ENCODE data around the gene NOP56.

NOP56 gene

GRCh38 chr20:2624190-2624589 is 28.2 kb upstream of the NOP56 start:
- Histone ChIP-seq H3K27me3 (replicated peaks in 2 of 5; ENCODE audit: control insufficient read depth in 4 of 5, insufficient read depth in 5 of 5, low read length in 4 of 5) (peaks cover 0 to 8% (median 4%) of the 10 kb centered on the region in 5 experiments), H3K9me3 (ENCODE audit: control extremely low read depth in 1 of 5, control insufficient read depth in 4 of 5, insufficient read depth in 2 of 5, low read depth in 1 of 5, low read length in 4 of 5) (peaks cover 1 to 10% (median 6%) of the 10 kb centered on the region in 5 experiments), H3K4me1 (ENCODE audit: control extremely low read depth in 1 of 4, control insufficient read depth in 4 of 4, insufficient read depth in 4 of 4, low read length in 3 of 4) (no peaks in the 10 kb centered on the region), H3K36me3 (ENCODE audit: control insufficient read depth in 4 of 4, insufficient read depth in 4 of 4, low read length in 3 of 4) (no peaks in the 10 kb centered on the region), H3K27ac (ENCODE audit: insufficient read depth in 1 of 2, low read depth in 1 of 2, low read length in 2 of 2, poor library complexity in 1 of 2, severe bottlenecking in 2 of 2) (no peak overlapping the region), H3K4me3 (ENCODE audit: control insufficient read depth in 1 of 7, extremely low read depth in 1 of 7, insufficient read depth in 4 of 7, low read depth in 2 of 7, low read length in 6 of 7) (no peak overlapping the region)
- POLR2A ChIA-PET = no interaction called here
- no peak for DNase-seq
- 93% methylated on average over 3 of the region's 4 CpGs for WGBS (ENCODE audit: insufficient coverage)
- CTCF ChIA-PET = no interaction called here

GRCh38 chr20:2625062-2625461 is 27.4 kb upstream of the NOP56 start:
- Histone ChIP-seq H3K27ac (ENCODE audit: insufficient read depth in 1 of 2, low read depth in 1 of 2, low read length in 2 of 2, poor library complexity in 1 of 2, severe bottlenecking in 2 of 2) (no peak overlapping the region), H3K27me3 (replicated peaks in 2 of 5; ENCODE audit: control insufficient read depth in 4 of 5, insufficient read depth in 5 of 5, low read length in 4 of 5) (peaks cover 0 to 6% (median under 1%) of the 10 kb centered on the region in 5 experiments), H3K36me3 (ENCODE audit: control insufficient read depth in 4 of 4, insufficient read depth in 4 of 4, low read length in 3 of 4) (no peaks in the 10 kb centered on the region), H3K4me1 (ENCODE audit: control extremely low read depth in 1 of 4, control insufficient read depth in 4 of 4, insufficient read depth in 4 of 4, low read length in 3 of 4) (no peaks in the 10 kb centered on the region), H3K4me3 (ENCODE audit: control insufficient read depth in 1 of 7, extremely low read depth in 1 of 7, insufficient read depth in 4 of 7, low read depth in 2 of 7, low read length in 6 of 7) (no peak overlapping the region), H3K9me3 (ENCODE audit: control extremely low read depth in 1 of 5, control insufficient read depth in 4 of 5, insufficient read depth in 2 of 5, low read depth in 1 of 5, low read length in 4 of 5) (peaks cover 3 to 9% (median 6%) of the 10 kb centered on the region in 5 experiments)
- CTCF ChIA-PET = no interaction called here
- 100% methylated on average over 1 of the region's 2 CpGs for WGBS (ENCODE audit: insufficient coverage)
- DNase-seq = no peak
- POLR2A ChIA-PET = no interaction called here

GRCh38 chr20:2626853-2627541 is 25.4 kb upstream of the NOP56 start:
- no peaks in the 10 kb centered on the region for H3K36me3 ChIP-seq (ENCODE audit: control insufficient read depth in 4 of 4, insufficient read depth in 4 of 4, low read length in 3 of 4)
- H3K4me1 ChIP-seq (ENCODE audit: control extremely low read depth in 1 of 4, control insufficient read depth in 4 of 4, insufficient read depth in 4 of 4, low read length in 3 of 4) = no peaks in the 10 kb centered on the region
- WGBS (ENCODE audit: insufficient coverage) = 95% methylated on average over 9 of the region's 9 CpGs
- H3K9me3 ChIP-seq (ENCODE audit: control extremely low read depth in 1 of 5, control insufficient read depth in 4 of 5, insufficient read depth in 2 of 5, low read depth in 1 of 5, low read length in 4 of 5) = peaks cover 6 to 18% (median 9%) of the 10 kb centered on the region in 5 experiments
- H3K27ac ChIP-seq (ENCODE audit: insufficient read depth in 1 of 2, low read depth in 1 of 2, low read length in 2 of 2, poor library complexity in 1 of 2, severe bottlenecking in 2 of 2) = no peak overlapping the region
- peaks cover 0 to 6% (median 2%) of the 10 kb centered on the region in 5 experiments for H3K27me3 ChIP-seq (replicated peaks in 2 of 5; ENCODE audit: control insufficient read depth in 4 of 5, insufficient read depth in 5 of 5, low read length in 4 of 5)
- POLR2A ChIA-PET = no interaction called here
- H3K4me3 ChIP-seq (ENCODE audit: control insufficient read depth in 1 of 7, extremely low read depth in 1 of 7, insufficient read depth in 4 of 7, low read depth in 2 of 7, low read length in 6 of 7) = no peak overlapping the region
- DNase-seq = no peak
- CTCF ChIA-PET = no interaction called here

- Histone ChIP-seq H3K27ac (ENCODE audit: insufficient read depth in 1 of 2, low read depth in 1 of 2, low read length in 2 of 2, poor library complexity in 1 of 2, severe bottlenecking in 2 of 2) (no peak overlapping the region), H3K9me3 (ENCODE audit: control extremely low read depth in 1 of 5, control insufficient read depth in 4 of 5, insufficient read depth in 2 of 5, low read depth in 1 of 5, low read length in 4 of 5) (peaks cover 4 to 16% (median 9%) of the 10 kb centered on the region in 5 experiments), H3K4me1 (ENCODE audit: control extremely low read depth in 1 of 4, control insufficient read depth in 4 of 4, insufficient read depth in 4 of 4, low read length in 3 of 4) (no peaks in the 10 kb centered on the region), H3K36me3 (ENCODE audit: control insufficient read depth in 4 of 4, insufficient read depth in 4 of 4, low read length in 3 of 4) (no peaks in the 10 kb centered on the region), H3K27me3 (replicated peaks in 2 of 5; ENCODE audit: control insufficient read depth in 4 of 5, insufficient read depth in 5 of 5, low read length in 4 of 5) (peaks cover 2 to 17% (median 10%) of the 10 kb centered on the region in 5 experiments), H3K4me3 (ENCODE audit: control insufficient read depth in 1 of 7, extremely low read depth in 1 of 7, insufficient read depth in 4 of 7, low read depth in 2 of 7, low read length in 6 of 7) (no peak overlapping the region)
- DNase-seq = no peak
- no CpG with 5 or more reads among the region's 1 CpG for WGBS (ENCODE audit: insufficient coverage)
- CTCF ChIA-PET = interaction anchor here (1.0 kb wide), 1 partner anchor 138 kb away, joined by 3 read pairs; no protein-coding TSS in a partner anchor
- POLR2A ChIA-PET = interaction anchor here (0.6 kb wide), 1 partner anchor 21 kb away, joined by 3 read pairs; no protein-coding TSS in a partner anchor
These were observed 21.2 kb upstream of the NOP56 start for GRCh38 chr20:2631228-2631627.

GRCh38 chr20:2633381-2633780 is 19.1 kb upstream of the NOP56 start:
- H3K27ac ChIP-seq (ENCODE audit: insufficient read depth in 1 of 2, low read depth in 1 of 2, low read length in 2 of 2, poor library complexity in 1 of 2, severe bottlenecking in 2 of 2) = no peak overlapping the region
- H3K27me3 ChIP-seq (replicated peaks in 2 of 5; ENCODE audit: control insufficient read depth in 4 of 5, insufficient read depth in 5 of 5, low read length in 4 of 5) = peaks cover 2 to 15% (median 10%) of the 10 kb centered on the region in 5 experiments
- H3K4me1 ChIP-seq (ENCODE audit: control extremely low read depth in 1 of 4, control insufficient read depth in 4 of 4, insufficient read depth in 4 of 4, low read length in 3 of 4) = no peaks in the 10 kb centered on the region
- peaks cover 0 to 13% (median 5%) of the 10 kb centered on the region in 5 experiments for H3K9me3 ChIP-seq (ENCODE audit: control extremely low read depth in 1 of 5, control insufficient read depth in 4 of 5, insufficient read depth in 2 of 5, low read depth in 1 of 5, low read length in 4 of 5)
- CTCF ChIA-PET = no interaction called here
- WGBS (ENCODE audit: insufficient coverage) = 67% methylated on average over 1 of the region's 1 CpG
- no peaks in the 10 kb centered on the region for H3K36me3 ChIP-seq (ENCODE audit: control insufficient read depth in 4 of 4, insufficient read depth in 4 of 4, low read length in 3 of 4)
- POLR2A ChIA-PET = no interaction called here
- no peak overlapping the region for H3K4me3 ChIP-seq (ENCODE audit: control insufficient read depth in 1 of 7, extremely low read depth in 1 of 7, insufficient read depth in 4 of 7, low read depth in 2 of 7, low read length in 6 of 7)
- DNase-seq = no peak

GRCh38 chr20:2637246-2637645 is 15.2 kb upstream of the NOP56 start:
- DNase-seq = no peak
- no peaks in the 10 kb centered on the region for H3K4me1 ChIP-seq (ENCODE audit: control extremely low read depth in 1 of 4, control insufficient read depth in 4 of 4, insufficient read depth in 4 of 4, low read length in 3 of 4)
- ChIA-PET POLR2A (interaction anchor here (0.6 to 0.7 kb wide), 2 partner anchors 54 to 111 kb away, joined by 3 read pairs; no protein-coding TSS in a partner anchor), CTCF (interaction anchor here (1.7 to 2.2 kb wide), 2 partner anchors 10 to 29 kb away, joined by 3 to 8 read pairs; no protein-coding TSS in a partner anchor)
- 100% methylated on average over 2 of the region's 6 CpGs for WGBS (ENCODE audit: insufficient coverage)
- no peak overlapping the region for H3K4me3 ChIP-seq (ENCODE audit: control insufficient read depth in 1 of 7, extremely low read depth in 1 of 7, insufficient read depth in 4 of 7, low read depth in 2 of 7, low read length in 6 of 7)
- no peaks in the 10 kb centered on the region for H3K36me3 ChIP-seq (ENCODE audit: control insufficient read depth in 4 of 4, insufficient read depth in 4 of 4, low read length in 3 of 4)
- H3K27me3 ChIP-seq (replicated peaks in 2 of 5; ENCODE audit: control insufficient read depth in 4 of 5, insufficient read depth in 5 of 5, low read length in 4 of 5) = peaks cover 0 to 13% (median 10%) of the 10 kb centered on the region in 5 experiments
- H3K9me3 ChIP-seq (ENCODE audit: control extremely low read depth in 1 of 5, control insufficient read depth in 4 of 5, insufficient read depth in 2 of 5, low read depth in 1 of 5, low read length in 4 of 5) = no peaks in the 10 kb centered on the region
- H3K27ac ChIP-seq (ENCODE audit: insufficient read depth in 1 of 2, low read depth in 1 of 2, low read length in 2 of 2, poor library complexity in 1 of 2, severe bottlenecking in 2 of 2) = no peak overlapping the region

GRCh38 chr20:2640260-2640659 is 12.2 kb upstream of the NOP56 start:
- Histone ChIP-seq H3K27ac (ENCODE audit: insufficient read depth in 1 of 2, low read depth in 1 of 2, low read length in 2 of 2, poor library complexity in 1 of 2, severe bottlenecking in 2 of 2) (no peak overlapping the region), H3K9me3 (ENCODE audit: control extremely low read depth in 1 of 5, control insufficient read depth in 4 of 5, insufficient read depth in 2 of 5, low read depth in 1 of 5, low read length in 4 of 5) (no peaks in the 10 kb centered on the region), H3K36me3 (ENCODE audit: control insufficient read depth in 4 of 4, insufficient read depth in 4 of 4, low read length in 3 of 4) (no peaks in the 10 kb centered on the region), H3K4me1 (ENCODE audit: control extremely low read depth in 1 of 4, control insufficient read depth in 4 of 4, insufficient read depth in 4 of 4, low read length in 3 of 4) (no peaks in the 10 kb centered on the region), H3K27me3 (replicated peaks in 2 of 5; ENCODE audit: control insufficient read depth in 4 of 5, insufficient read depth in 5 of 5, low read length in 4 of 5) (peaks cover 0 to 4% (median 0%) of the 10 kb centered on the region in 5 experiments), H3K4me3 (ENCODE audit: control insufficient read depth in 1 of 7, extremely low read depth in 1 of 7, insufficient read depth in 4 of 7, low read depth in 2 of 7, low read length in 6 of 7) (no peak overlapping the region)
- POLR2A ChIA-PET = no interaction called here
- WGBS (ENCODE audit: insufficient coverage) = no CpG with 5 or more reads among the region's 1 CpG
- CTCF ChIA-PET = no interaction called here
- DNase-seq = no peak

Data from common myeloid progenitor, CD34-positive (primary cell).